Trophoblast cell (in vitro differentiated cells and primary cell): ENCODE measurements around the gene TSC22D2. TPM values are rescaled to one million over a fixed set of nuclear protein-coding genes. Genes with fewer than 3 reads are reported as not detected.

Experiments used
- DNase-seq, 2 donors: peaks; one replicate each; pipeline ENCODE4 v3.0.0-alpha.2; 2016
- H2AFZ ChIP-seq: 2 replicates; pipeline ENCODE4 v1.6.1; 2013; ENCODE audit warnings: low read length, moderate library complexity, mild to moderate bottlenecking; ENCODE audit not compliant: insufficient read depth, poor library complexity
- H2AK5ac ChIP-seq: 2 replicates; pipeline ENCODE4 v1.6.1; 2013; ENCODE audit warnings: mild to moderate bottlenecking, low read length
- H2BK120ac ChIP-seq: 2 replicates; pipeline ENCODE4 v1.6.1; 2013; ENCODE audit warnings: low read length, mild to moderate bottlenecking, moderate library complexity; ENCODE audit not compliant: insufficient read depth, poor library complexity
- H2BK12ac ChIP-seq: 2 replicates; pipeline ENCODE4 v1.6.1; 2013; ENCODE audit warnings: mild to moderate bottlenecking, low read length, moderate library complexity
- H2BK5ac ChIP-seq: 2 replicates; pipeline ENCODE4 v1.6.1; 2013; ENCODE audit warnings: low read length, low read depth, moderate library complexity, mild to moderate bottlenecking; ENCODE audit not compliant: poor library complexity
- H3K14ac ChIP-seq: 2 replicates; pipeline ENCODE4 v1.6.1; 2013; ENCODE audit warnings: mild to moderate bottlenecking, low read length
- H3K18ac ChIP-seq: 2 replicates; pipeline ENCODE4 v1.6.1; 2013; ENCODE audit warnings: mild to moderate bottlenecking, low read length
- H3K23ac ChIP-seq: 2 replicates; pipeline ENCODE4 v1.6.1; 2013; ENCODE audit warnings: low read length
- H3K27ac ChIP-seq: 2 replicates; pipeline ENCODE4 v1.5.1; 2013; ENCODE audit warnings: low read depth, mild to moderate bottlenecking, inconsistent platforms, low read length, moderate library complexity
- H3K27me3 ChIP-seq: 2 replicates; pipeline ENCODE4 v1.6.1; 2013; ENCODE audit warnings: inconsistent platforms, mild to moderate bottlenecking, low read length, moderate library complexity; ENCODE audit not compliant: insufficient read depth
- H3K36me3 ChIP-seq, 2 experiments: 1 replicate in 1 of 2; 2 replicates in 1 of 2; pipeline ENCODE4 v1.6.1; 2013; ENCODE audit warnings: low read length in 2 of 2, mild to moderate bottlenecking in 2 of 2, moderate library complexity in 1 of 2; ENCODE audit not compliant: insufficient read depth in 2 of 2, control insufficient read depth in 1 of 2
- H3K4ac ChIP-seq: 2 replicates; pipeline ENCODE4 v1.6.1; 2013; ENCODE audit warnings: low read depth, mild to moderate bottlenecking, low read length, moderate library complexity
- H3K4me1 ChIP-seq, 2 experiments: 1 replicate in 1 of 2; 2 replicates in 1 of 2; pipeline ENCODE4 v1.6.1; 2013; ENCODE audit warnings: low read length in 2 of 2, mild to moderate bottlenecking in 2 of 2, moderate library complexity in 1 of 2; ENCODE audit not compliant: insufficient read depth in 2 of 2, control insufficient read depth in 1 of 2
- H3K4me2 ChIP-seq: 2 replicates; pipeline ENCODE4 v1.6.1; 2013; ENCODE audit warnings: inconsistent platforms, mild to moderate bottlenecking, low read length, moderate library complexity
- H3K4me3 ChIP-seq: 2 replicates; pipeline ENCODE4 v1.5.1; 2013; ENCODE audit warnings: mild to moderate bottlenecking, low read depth, low read length, inconsistent platforms
- H3K79me1 ChIP-seq: one replicate; pipeline ENCODE4 v1.6.1; 2013; ENCODE audit warnings: low read length
- H3K79me2 ChIP-seq: 2 replicates; pipeline ENCODE4 v1.6.1; 2013; ENCODE audit warnings: low read length, mild to moderate bottlenecking; ENCODE audit not compliant: control insufficient read depth, insufficient read depth, poor library complexity
- H3K9ac ChIP-seq: 2 replicates; pipeline ENCODE4 v1.6.1; 2013; ENCODE audit warnings: mild to moderate bottlenecking, low read length
- H3K9me3 ChIP-seq: 2 replicates; pipeline ENCODE4 v1.6.1; 2013; ENCODE audit warnings: low read depth, mild to moderate bottlenecking, control low read depth, inconsistent platforms, low read length; ENCODE audit not compliant: insufficient read depth
- H4K12ac ChIP-seq: 2 replicates; pipeline ENCODE4 v1.6.1; 2013; ENCODE audit warnings: low read depth, mild to moderate bottlenecking, low read length, moderate library complexity
- H4K8ac ChIP-seq: 2 replicates; pipeline ENCODE4 v1.6.1; 2013; ENCODE audit warnings: low read depth, mild to moderate bottlenecking, low read length, moderate library complexity
- H4K91ac ChIP-seq: one replicate; pipeline ENCODE4 v1.6.1; 2013; ENCODE audit warnings: low read depth, mild to moderate bottlenecking, low read length, moderate library complexity
- WGBS: extraction: QIAGEN DNeasy Blood & Tissue Kit; methylation state at CpG from one replicate; pipeline ENCODE4 v1.1.7; 2013; ENCODE audit warnings: missing lambda C conversion rate; ENCODE audit not compliant: insufficient read length, insufficient coverage; ENCODE audit errors: extremely low coverage; 5-methylcytosine and 5-hydroxymethylcytosine counted together
- polyA plus RNA-seq: library from polyadenylated mRNA; stranded (reverse); fragments of 200-250 nt; gene quantifications from 2 replicates; pipeline ENCODE4 v1.2.3, GENCODE V29; 2013

The TSC22D2 gene
- polyA plus RNA-seq, result 64.7 and 65.3 TPM in 2 replicates

DNA sequence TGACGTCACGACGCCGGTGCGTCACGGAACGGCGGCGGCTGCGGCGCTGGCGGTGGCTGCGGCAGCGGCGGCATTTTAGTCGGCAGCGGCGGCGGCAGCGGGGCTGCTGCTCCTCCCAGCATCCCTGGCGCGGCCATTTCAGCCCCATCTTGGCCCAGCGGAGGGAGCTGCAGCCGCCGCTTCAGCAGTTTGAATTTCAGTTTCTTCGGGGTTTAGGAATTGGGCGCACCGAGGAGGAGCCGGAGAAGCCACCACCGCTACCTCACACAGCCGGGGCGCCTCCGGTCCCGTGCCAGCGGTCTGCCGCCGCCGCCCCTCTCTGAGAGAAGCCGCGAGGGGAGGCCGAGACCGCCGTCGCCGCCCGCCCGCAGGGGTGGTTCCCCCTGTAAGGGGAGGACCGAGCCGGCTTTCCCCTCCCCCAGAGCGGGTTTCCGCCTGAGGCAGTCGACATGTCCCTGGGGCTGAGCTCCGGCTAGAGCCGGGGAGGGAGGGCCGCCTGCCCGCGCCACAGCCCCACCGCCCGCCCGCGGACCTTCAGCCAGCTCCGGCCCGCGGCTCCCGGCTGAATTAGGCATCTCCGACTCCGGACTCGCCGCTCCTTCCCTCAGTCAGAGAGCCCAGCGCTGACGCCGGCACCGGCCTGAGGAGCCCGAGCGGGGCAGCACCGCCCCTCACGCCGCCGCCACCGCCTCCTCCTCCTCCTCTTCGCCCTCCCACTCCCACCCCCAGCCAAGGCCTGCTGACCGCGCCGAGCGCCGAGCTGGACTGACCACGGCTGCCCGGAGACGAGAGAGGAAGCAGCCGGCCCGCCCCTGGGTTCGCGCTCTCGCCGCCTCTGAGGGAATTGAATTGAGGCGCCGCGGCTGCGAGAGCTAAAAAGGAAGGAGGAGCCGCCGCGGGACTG is at the start of gene TSC22D2:
Gene TSC22D2, plus strand, starts transcription at position 78 of the 904 bp plus-strand sequence. CDS start 1,053 bp downstream, outside the sequence.
- peaks cover 4% of the 10 kb centered on the region for H3K9me3 ChIP-seq
- H3K4ac ChIP-seq, result peak within 1 kb of the TSS; percentile 97
- peak within 1 kb of the TSS; percentile 99 for H2AK5ac ChIP-seq
- H3K4me3 ChIP-seq, result peak within 1 kb of the TSS; percentile 96
- peak within 1 kb of the TSS; percentile 99 for H3K14ac ChIP-seq
- H3K4me1 ChIP-seq, result no peaks in the 10 kb centered on the region
- peak; percentile 95 to 97 for DNase-seq
- H3K79me2 ChIP-seq, result peaks cover 30% of the 10 kb centered on the region
- peaks cover 29% of the 10 kb centered on the region for H3K79me1 ChIP-seq
- peak within 1 kb of the TSS; percentile 99 for H4K8ac ChIP-seq
- no CpG with 5 or more reads among the region's 102 CpGs for WGBS
- peaks cover 7 to 8% of the 10 kb centered on the region in 2 experiments for H3K36me3 ChIP-seq
- peak within 1 kb of the TSS; percentile 100 for H3K27ac ChIP-seq
- peak within 1 kb of the TSS; percentile 15 for H2BK12ac ChIP-seq
- H2BK5ac ChIP-seq, result peak within 1 kb of the TSS; percentile 100
- peak within 1 kb of the TSS; percentile 98 for H4K12ac ChIP-seq
- peak within 1 kb of the TSS; percentile 86 for H2AFZ ChIP-seq
- H3K9ac ChIP-seq, result peak within 1 kb of the TSS; percentile 96
- peak within 1 kb of the TSS; percentile 82 for H3K4me2 ChIP-seq
- H3K23ac ChIP-seq, result no peak within 1 kb of the TSS
- H2BK120ac ChIP-seq, result peak within 1 kb of the TSS; percentile 99
- peak within 1 kb of the TSS; percentile 99 for H4K91ac ChIP-seq
- no peaks in the 10 kb centered on the region for H3K27me3 ChIP-seq
- peak within 1 kb of the TSS; percentile 99 for H3K18ac ChIP-seq

DNA sequence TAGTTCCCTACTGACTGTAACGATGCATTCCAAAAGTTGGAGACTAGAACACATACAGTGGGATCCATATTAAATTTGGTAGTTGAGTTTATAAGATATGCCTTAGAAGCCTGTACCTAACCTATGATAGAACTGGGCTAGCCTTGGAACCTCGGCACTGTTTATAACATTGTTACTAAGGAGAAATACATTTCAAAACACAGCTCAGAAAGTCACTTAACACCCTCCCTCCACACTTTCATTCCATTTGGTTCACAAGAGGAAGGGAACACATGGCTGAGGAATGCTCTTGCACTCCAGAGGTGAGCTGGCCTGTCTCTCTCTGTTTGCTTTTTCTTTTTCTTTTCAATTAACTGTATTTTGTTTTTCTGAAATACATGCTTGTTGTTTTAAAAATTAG is 48.7 kb upstream of the TSC22D2 start:
- Histone ChIP-seq H2AK5ac (no peak overlapping the region), H2BK12ac (no peak overlapping the region), H3K79me2 (no peaks in the 10 kb centered on the region), H3K27ac (no peak overlapping the region), H3K9ac (no peak overlapping the region), H4K8ac (no peak overlapping the region), H3K4me1 (peaks cover 0 to 4% of the 10 kb centered on the region in 2 experiments), H4K91ac (no peak overlapping the region), H3K14ac (no peak overlapping the region), H3K9me3 (no peaks in the 10 kb centered on the region), H3K4ac (no peak overlapping the region), H2BK5ac (no peak overlapping the region), H3K4me2 (no peak overlapping the region), H3K23ac (no peak overlapping the region), H3K36me3 (no peaks in the 10 kb centered on the region), H3K79me1 (no peaks in the 10 kb centered on the region), H4K12ac (no peak overlapping the region), H3K4me3 (no peak overlapping the region), H3K27me3 (no peaks in the 10 kb centered on the region), H2BK120ac (no peak overlapping the region), H2AFZ (no peak overlapping the region), H3K18ac (no peak overlapping the region)
- no peak for DNase-seq
- WGBS, result no CpG with 5 or more reads among the region's 2 CpGs

DNA sequence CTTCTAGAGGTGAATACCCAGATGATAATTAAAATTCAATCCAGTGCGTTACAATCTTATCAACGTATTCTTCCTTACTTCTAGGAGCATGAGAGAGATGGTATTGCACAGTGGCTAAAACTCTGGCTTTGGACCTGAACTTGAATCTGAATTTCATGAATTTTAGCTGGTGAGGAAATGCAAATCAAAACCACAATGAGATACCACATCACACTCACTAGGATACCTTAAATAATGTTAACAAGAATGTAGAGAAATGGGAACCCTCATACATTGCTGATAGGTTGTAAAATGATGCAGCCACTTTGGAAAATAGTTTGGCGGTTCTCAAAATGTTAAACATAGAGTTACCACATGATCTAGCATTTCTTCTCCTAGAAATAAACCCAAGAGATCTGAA is 47.1 kb upstream of the TSC22D2 start:
- Histone ChIP-seq H2BK120ac (no peak overlapping the region), H4K8ac (no peak overlapping the region), H3K14ac (no peak overlapping the region), H3K79me1 (no peaks in the 10 kb centered on the region), H3K4me2 (no peak overlapping the region), H3K4ac (no peak overlapping the region), H2BK5ac (no peak overlapping the region), H3K9me3 (no peaks in the 10 kb centered on the region), H2AFZ (no peak overlapping the region), H3K18ac (no peak overlapping the region), H4K91ac (no peak overlapping the region), H3K36me3 (no peaks in the 10 kb centered on the region), H3K27me3 (no peaks in the 10 kb centered on the region), H3K9ac (no peak overlapping the region), H3K4me3 (no peak overlapping the region), H3K79me2 (no peaks in the 10 kb centered on the region), H3K27ac (no peak overlapping the region), H3K23ac (no peak overlapping the region), H2BK12ac (no peak overlapping the region), H3K4me1 (peaks cover 0 to 4% of the 10 kb centered on the region in 2 experiments), H4K12ac (no peak overlapping the region), H2AK5ac (no peak overlapping the region)
- no peak for DNase-seq
- WGBS, result no CpG with 5 or more reads among the region's 3 CpGs

DNA sequence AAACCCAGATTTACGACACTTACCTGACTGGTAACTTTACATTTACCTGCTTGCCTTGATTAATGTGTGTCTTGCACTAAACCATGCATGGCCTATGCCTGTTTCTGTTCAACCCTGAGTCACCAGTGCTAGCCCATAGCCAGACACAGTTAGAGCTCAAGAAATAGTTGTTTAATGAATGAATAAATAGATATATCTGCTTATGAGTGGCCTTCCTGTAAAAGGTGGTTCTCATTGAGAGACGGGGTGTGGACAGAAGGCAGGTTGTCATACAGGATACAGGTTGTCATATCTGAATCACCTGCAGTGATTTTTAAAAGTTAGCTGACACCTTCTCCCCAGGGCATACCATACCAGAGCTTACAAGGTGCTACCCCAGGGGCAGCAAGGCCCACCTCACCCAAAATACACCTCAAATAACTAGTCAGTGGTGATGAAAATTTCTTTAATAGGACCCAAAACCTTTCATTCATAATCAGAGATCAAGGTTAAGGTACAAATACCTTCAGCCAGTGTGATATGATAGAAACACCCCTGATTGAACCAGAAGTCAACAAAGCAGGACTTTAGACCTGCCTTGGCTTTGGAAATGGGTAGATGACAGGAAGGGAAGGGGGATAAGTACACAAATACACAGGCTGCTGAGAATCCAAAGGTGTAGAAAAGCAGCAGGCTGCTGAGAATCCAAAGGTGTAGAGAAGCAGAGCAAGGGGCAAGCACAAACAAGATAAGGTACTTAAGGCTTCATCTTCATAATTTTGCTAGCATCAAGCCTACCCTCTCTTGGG is 45.4 kb upstream of the TSC22D2 start:
- Histone ChIP-seq H2BK5ac (no peak overlapping the region), H3K18ac (no peak overlapping the region), H3K27ac (no peak overlapping the region), H3K23ac (no peak overlapping the region), H2AFZ (no peak overlapping the region), H3K27me3 (no peaks in the 10 kb centered on the region), H4K8ac (no peak overlapping the region), H2BK120ac (no peak overlapping the region), H4K12ac (no peak overlapping the region), H3K4me2 (no peak overlapping the region), H2BK12ac (no peak overlapping the region), H2AK5ac (no peak overlapping the region), H3K36me3 (no peaks in the 10 kb centered on the region), H3K4ac (no peak overlapping the region), H3K4me1 (peaks cover 0 to 4% of the 10 kb centered on the region in 2 experiments), H3K14ac (no peak overlapping the region), H3K9ac (no peak overlapping the region), H4K91ac (no peak overlapping the region), H3K79me1 (peaks cover under 1% of the 10 kb centered on the region), H3K4me3 (no peak overlapping the region), H3K9me3 (no peaks in the 10 kb centered on the region), H3K79me2 (no peaks in the 10 kb centered on the region)
- no peak for DNase-seq
- WGBS, result no CpG with 5 or more reads among the region's 2 CpGs
